NCI-H2227 (cell line): ENCODE data around the gene TRHDE.

Source experiments
- DNase-seq: peaks from one replicate; lab custom pipeline; 2025; ENCODE audit not compliant: unreplicated experiment; lab: John Stamatoyannopoulos, UW

TRHDE gene

DNA sequence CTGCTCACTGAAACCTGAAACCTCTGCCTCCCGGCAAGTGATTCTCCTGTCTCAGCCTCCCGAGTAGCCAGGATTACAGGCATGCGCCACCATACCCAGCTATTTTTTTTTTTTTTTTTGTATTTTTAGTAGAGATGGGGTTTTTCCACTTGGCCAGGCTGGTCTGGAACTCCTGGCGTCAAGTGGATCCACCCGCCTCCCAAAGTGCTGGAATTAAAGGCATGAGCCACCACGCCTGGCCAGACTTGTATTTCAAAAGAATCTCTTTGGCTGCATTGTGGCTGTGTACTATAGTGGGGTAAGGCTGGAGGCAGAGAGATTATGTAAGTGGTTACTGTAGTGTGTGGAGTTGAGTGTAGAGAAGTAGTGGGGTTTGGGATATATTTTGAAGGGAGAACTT lies 35.1 kb downstream of the TRHDE start:
- no peak for DNase-seq

DNA sequence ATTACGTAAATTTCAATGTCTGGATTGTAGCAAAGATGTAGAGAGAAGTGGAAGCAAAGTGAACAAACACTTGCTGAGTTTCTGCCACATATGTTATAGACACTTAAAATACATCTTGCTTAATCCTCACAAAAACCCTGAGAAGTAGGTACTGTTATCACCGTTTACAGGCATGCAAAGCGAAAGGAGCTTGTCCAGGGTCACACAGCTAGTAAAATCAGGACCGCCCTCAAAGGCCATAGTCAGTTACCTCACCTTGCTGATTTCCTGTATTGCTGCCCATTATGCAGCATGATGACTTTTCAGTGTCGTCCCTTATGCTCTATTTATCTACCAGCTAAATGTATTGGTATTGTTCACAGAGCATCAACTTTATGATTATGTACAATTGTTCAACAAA lies 39.8 kb downstream of the TRHDE start:
- DNase-seq: no peak

DNA sequence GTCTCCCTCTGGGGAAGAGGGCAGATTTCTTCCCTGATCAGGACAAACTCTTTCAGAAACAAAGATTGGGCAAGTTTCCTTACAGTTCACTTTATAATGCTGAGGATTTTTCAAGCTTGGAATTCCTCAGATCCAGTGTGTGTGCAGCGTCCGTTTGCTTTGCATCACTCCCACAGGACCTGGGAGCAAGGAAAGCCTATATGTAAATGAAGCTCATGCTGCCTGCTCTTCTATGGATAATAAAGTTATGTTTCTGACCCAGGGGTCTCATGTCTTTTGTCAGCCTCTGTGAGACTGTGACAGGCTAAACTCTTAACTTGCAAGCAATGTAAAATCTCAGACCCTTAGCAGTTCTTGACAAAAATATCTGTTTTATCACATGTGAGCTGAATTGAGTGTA lies 41.6 kb downstream of the TRHDE start:
- no peak for DNase-seq

DNA sequence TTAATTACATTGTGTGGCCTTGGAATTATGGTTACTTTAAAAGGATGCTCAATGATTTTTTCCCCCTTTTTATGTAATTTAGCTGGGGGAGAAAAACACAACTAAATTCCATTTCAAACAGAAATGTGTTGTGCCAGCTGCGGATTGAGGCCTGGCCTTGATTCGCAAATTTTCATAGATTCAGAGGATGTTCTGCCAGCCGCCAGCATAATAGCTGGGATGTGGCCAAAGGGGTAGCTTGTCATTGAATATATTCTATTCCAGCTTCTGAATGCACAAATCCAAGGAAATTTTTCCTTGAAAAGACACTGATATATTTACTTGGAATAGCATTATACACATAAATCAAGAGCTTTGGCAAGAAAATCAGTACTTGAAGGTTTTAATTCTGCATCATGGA lies 43.7 kb downstream of the TRHDE start:
- no peak for DNase-seq

DNA sequence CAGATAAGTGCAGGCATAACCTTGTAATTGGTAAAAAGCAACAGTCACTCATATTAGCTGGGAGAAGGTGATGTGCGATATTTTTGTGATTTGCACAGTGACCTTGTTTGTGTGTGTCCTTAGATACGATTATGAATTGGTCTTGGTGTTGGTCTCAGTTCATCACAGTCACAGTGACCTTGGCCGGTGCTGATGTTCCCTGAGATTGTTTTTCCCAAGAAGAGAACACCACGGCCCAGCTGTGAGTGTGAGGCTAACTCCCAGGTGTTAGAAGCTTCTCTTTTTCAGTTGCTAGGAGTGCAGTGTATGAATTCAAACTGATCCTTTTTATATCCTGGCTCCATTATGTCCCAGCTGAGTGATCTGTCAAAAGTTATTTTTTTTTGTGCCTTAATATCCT lies 46.2 kb downstream of the TRHDE start:
- no peak for DNase-seq

DNA sequence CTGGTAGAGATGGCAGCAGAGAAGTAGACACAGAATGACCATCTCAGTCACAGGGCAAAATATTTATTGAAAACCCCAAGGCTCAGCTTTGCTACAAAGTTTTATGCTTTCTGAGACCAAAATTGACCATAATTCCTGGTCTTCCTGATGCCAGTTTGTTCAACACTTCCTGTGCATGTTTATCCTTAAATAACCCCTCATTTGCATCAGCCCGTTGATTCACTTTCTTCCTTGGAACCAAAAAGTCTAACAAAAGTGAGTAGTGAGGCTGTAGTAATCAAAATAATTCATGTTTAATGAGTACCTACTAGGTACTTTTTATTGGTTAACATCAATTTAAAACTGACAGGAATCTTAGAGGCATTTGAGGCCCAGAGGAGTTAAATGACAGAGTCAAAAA lies 51.7 kb downstream of the TRHDE start:
- DNase-seq: no peak

DNA sequence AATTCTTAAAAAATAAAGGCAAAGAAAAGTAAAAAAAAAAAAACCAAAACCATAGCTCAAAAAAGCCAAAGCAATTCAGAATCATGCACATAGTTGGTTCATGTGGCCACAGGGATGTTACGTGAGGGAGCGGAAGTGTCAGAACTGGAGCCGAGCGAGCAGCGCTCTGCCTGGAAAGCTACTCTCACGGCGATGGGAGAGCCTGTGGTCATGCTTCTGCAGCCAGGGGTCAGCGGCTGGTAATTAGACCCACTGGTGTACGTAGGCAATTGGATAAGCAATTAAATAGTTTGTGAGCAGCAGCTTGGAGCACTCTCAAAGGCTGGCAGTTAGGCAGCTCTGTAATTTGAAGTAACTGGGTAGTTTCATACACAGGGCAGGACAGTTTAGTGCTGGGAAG lies 58.1 kb downstream of the TRHDE start:
- DNase-seq: peak; percentile 61

DNA sequence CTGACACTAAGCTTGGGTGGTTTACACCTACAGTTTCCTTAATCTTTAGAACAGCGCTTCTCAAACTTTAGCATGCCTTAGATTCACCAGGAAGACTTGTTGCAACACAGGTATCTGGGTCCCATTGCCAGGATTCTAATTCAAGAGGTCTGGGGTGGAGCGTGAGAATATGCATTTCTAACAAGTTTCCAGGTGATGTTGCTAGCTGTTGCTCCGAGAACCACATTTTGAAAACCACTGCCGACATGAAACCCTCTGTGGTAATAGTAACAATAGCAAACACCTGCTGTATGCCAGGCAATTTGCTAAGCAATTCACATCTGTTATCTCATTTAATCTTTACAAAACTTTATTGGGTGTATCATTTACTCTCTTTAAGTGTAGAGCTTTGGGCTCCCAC lies 58.6 kb downstream of the TRHDE start:
- DNase-seq: no peak

DNA sequence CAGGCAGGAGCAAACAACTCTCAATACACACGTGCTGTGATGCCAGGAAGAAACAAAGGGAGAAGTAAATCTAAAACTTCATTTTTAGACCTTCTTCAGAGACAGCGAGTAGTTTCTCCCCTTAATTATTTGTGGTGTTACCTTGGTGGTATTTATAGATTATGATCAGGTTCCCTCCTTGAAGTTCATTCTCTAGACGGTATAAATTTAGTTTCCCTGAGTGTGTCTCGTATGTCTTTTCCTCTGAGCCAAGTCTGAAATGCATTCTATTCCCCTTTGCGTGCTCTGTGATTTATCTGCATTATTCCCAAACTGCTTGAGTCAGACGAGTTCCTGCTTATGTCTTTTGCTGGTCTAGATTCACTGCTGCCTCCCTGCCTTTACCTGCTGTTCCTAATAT lies 65.2 kb downstream of the TRHDE start:
- no peak for DNase-seq

DNA sequence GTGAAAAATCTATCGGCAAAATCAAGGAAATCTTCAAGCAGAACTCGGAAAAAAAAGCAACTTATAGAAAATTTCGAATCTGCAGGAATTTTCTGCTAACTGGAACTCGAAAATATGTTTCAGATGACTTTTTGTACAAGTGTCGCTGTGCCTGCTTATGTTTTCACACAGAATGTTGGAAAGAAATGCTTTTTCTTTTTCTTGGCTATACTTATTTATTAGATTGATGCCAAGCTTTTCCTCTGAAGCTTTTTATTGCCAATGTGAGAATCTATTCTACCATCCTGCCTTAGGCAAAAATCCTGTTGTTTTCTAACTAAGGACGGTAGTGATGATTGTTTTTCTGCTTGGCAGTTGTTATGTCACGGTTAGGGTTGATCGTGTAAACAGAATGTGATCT lies 65.8 kb downstream of the TRHDE start:
- no peak for DNase-seq

DNA sequence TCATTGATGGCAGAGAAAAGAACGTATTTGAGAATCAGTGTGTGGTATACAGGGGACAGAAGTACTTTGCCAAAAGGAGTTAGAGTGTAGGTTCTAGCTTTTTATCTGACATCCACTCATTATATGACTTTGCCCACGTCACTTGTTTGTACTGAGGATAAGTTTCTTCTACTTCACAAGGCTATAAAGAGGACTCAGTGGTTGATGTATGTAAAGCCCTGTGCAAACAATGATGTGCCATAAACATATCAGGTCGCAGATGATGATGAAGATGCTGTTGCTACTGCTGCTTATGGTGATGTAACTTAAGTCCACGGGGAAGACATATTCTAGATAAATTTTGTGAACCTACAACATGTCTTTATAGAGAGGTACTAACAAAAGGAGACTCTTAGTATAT lies 66.3 kb downstream of the TRHDE start:
- DNase-seq: no peak

DNA sequence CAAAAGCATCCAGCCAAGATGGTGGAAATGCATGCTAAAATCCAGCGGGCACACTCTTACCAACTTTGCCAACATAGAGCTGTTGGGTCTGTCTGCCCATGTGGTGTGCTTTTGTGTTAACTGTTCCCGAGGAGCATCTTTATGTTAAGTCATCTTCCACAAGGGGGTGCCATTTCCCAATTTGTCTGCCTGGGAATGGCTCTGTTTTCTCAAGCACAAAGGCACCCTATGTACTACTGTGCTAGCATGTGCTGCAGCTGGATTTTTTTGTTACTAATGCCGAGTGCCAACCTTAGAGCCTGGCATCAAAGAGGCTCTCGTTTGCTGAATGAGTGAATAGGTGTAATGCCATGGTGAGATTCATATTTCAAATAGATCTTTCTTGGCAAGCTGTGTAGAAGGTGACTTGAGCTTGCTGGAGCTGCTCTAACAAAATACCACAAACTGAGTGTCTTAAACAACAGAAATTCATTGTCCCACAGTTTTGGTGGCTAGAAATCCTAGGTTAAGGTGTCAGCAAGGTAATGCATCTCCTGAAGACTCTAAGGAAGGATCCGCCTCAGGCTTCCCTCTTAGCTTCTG lies 74.3 kb downstream of the TRHDE start:
- peak; percentile 91 for DNase-seq

DNA sequence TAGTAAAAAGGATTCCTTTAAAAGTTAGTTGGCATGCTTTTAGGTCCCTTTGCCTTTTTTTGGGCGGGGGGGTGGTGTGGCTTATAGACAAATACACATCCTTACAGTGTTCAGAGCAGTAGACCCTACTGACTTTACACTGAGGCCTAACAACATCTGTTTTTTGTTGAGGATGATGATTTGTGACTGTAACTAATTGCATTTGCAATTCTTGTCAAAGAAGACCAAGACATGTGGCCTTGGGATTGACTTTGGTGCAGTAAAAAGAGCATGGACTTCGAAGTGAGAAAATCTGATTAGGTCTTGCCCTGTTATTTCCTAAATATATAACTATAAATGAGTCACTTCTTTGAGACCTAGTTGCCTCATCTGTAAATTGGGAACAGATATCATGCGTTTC lies 77.3 kb downstream of the TRHDE start:
- DNase-seq: no peak

DNA sequence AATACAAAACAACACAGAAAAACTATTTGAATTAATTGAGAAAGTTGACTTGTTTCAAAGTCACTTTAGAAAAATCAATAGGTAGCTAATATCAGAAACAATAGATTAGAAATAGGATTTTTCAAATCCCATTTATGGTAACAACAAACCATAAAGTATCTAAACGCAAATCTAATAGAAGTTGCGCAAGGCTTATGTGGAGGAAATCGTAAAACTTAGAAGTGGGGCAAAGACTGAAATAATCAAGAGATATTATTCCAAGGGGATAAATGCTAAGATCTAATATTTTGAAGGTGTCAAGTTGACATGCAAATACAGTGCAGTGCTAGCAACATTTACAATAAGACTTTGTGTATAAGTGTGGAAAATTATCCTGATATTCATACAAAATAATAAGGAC lies 87.2 kb downstream of the TRHDE start:
- DNase-seq: no peak

DNA sequence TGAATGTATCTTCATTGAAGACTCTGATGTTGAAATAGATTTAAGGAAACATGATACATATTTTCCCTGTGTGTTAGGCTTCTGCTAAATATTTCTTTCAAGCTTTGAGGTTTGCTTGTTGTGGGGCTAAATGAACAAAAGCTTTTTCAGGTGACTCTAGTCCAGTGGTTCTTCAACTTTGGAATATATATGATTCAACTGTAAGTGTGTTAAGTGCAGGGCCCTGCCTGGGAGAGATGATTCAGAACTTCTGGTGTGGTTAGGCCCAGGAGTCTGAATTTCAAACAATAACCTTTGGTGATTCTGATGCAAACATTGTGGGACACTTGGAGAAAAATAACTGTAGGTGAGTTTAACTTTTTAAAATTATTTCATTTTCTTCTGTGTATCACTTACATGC lies 93.0 kb downstream of the TRHDE start:
- DNase-seq: no peak

DNA sequence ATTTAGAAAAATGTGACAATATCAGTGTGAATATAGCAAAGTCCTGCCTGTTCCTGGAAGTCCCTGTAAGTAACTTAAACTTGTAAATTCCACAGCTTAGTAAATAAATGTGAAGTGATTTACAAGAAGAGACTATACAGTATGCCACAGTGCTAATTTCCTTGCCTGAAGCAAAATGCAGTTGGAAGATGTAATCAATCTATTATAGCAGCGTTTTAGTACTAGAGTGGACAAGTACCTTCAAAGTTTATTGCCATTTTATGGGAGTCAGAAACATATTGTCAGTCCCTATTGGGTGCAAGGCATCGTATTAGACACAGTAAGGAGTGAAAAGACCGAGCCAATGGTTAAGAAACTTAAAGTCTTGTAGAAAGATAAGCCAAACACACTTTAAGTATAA lies 94.1 kb downstream of the TRHDE start:
- DNase-seq: no peak

DNA sequence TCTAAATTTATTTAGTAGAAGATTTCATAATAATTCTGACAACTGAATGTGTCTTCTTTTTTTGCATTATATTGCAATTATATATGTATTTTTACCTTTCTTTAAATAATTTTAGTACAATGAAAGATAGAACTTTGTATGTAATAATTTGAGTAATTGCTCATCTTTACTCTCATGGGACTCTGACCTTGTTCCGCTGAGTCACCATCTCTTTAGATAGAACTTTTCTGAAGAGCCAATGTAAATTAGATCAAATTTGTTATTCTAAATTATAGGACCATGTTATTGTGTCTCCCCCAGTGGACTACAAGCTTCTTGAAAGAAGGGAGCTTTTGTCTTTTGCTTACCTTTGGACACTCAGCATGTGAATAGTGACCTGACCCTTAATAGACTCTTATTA lies 96.1 kb downstream of the TRHDE start:
- no peak for DNase-seq

DNA sequence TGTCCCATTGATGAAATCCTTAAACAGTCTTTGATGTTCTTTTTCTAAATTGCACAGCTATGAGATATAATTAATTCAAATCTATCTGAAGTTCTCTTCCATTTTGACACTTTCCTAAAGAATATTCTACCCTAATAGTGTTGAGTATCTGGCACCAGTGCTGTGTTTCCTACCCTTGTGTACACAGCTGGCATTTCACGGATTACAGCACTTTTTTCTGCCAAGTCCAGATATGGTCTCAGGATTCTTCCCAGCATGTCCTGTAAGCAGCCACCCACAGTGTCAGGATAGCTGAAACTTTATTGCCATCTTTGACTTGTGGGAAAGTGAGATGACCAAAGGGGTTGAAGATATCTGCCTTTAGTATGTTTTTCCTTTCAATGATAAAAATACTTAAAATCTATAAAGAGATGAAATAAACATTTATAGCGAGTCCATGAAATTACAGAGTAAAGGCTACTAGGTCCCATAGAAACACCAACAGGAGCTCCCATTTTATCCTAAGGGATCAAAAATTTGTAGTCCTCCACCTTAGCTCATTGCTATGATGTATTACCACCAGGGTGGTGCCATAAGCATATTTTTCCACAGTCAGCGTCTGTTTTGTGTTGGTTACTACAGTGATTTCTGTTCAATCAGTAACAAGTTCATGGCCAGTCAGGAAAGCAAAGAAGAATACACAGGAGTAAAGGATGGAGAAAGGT lies 96.7 kb downstream of the TRHDE start:
- no peak for DNase-seq

DNA sequence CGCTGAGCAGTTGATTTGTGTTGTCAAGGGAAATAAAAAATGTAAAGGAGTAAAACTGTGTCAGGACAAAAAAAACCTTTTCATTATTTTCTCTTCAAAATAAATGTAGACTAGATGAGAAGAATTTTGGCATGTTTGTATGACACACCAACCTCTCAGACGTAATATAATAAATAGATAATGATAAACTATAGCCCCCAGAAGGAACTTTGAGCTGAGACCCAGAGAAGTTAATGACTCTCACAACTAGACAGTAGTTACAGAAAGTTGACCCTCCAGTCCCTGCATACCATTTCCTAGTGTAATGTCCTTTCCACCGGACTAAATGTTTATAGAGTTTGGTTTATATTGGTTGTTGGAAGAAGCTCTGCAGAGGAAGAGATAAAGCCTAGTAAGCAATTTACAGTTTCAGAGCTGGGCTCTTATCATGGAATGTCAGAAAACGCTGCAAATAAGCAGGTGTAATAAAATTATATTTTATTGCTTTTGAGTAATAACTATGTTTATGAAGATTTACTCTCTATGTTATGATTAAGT lies 97.3 kb downstream of the TRHDE start:
- no peak for DNase-seq

DNA sequence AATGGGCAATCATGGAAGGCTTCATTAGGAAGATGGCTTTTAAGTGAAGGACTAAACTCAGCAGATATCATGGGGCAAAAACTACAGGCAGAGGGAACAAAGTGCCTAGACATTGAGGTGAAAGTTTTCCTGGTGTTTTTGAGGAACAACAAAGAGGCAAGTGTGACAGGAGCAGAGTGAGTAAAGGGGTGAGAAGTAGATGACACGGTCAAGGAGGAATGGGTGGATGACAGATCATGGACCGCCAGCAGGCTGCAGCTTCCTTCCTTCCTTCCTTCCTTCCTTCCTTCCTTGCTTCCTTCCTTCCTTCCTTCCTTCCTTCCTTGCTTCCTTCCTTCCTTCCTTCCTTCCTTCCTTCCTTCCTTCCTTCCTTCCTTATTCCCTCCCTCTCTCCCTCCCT lies 108.3 kb downstream of the TRHDE start:
- no peak for DNase-seq

DNA sequence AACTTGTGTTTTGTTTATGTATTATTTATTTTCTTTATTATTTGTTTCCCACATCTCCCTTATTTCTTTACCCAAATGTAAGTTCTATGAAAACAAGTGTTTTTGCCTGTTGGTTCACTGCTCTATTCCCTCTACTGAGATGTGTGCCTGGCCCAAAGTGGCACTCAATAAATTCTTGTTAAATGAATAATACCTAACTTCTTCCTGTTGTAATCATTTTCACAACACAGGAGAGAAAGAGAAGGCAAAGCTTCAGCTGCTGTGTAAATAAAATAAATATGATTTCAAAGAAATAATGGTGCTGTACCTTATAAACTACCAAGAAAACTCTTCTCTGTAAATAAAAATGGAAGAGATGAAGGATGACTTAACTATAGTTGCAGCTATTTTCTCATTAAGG lies 116.2 kb downstream of the TRHDE start:
- no peak for DNase-seq

DNA sequence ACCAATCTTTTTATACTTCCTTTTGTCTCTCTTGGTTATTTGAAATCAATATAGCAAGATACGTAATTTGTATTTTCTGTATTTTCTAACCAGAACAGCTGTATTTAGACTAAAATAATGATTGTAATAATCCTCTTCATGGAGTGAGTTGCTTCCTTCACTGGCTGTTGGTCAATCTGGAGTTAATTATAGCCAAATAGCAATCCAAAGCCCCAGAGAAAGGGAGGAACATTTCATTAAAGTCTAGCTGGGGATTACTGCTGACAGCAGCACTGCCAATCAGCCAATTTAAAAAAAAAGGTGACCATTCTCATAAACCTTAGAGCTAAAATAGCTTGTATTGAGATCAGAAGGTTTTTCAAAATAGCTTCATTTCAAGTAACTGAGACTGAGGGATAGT lies 118.0 kb downstream of the TRHDE start:
- DNase-seq: peak; percentile 41

DNA sequence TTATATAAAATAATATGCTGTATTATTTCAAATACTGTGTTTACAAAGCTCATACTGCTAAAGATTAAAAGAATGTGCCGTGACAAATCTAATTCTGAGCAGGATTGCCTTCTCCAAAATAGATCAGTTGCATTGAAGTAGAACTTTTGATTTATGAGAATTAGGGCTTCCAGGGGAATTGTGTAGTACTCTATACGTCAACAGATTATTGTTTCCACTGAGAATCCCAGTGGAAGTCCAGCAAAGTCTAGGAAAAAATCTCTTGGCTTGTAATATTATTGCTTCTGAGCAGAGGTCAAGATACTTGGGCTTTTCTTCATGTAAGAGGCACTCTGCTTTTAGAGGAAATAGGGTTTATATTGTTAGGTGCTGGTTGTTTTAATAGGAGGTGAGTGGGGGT lies 133.9 kb downstream of the TRHDE start:
- no peak for DNase-seq
